ENCODE measurements around the gene NIM1K. TPM values are rescaled to one million over a fixed set of nuclear protein-coding genes. Genes with fewer than 3 reads are reported as not detected.
"Not testable (repeated sequence)": the region's sequence is repeated elsewhere in the genome, so short reads cannot be mapped to it uniquely, and the experiment has no call there.

NIM1K gene
- total and polyA plus RNA-seq, 4 experiments from 2014 or later: 0.24 to 0.40 (median 0.27) TPM

GRCh38 chr5:43152946-43153345 is 39.1 kb upstream of the NIM1K start:
- no peaks in the 10 kb centered on the region for H3K27me3 ChIP-seq (ENCODE audit: insufficient read depth, low read length)
- DNase-seq: no peak
- no peaks in the 10 kb centered on the region for H3K4me1 ChIP-seq (ENCODE audit: insufficient read depth, low read length)
- H3K9me3 ChIP-seq (ENCODE audit: control insufficient read depth in 1 of 2, low read length in 2 of 2): no peaks in the 10 kb centered on the region
- intact Hi-C loops (cut with micrococcal nuclease): no loop called here
- no peak overlapping the region for H3K4me3 Mint-ChIP-seq
- H3K27ac Mint-ChIP-seq: peak overlapping the region in 1 of 7 donors; percentile 36
- H3K4me3 ChIP-seq (ENCODE audit: low read length in 2 of 2): no peak overlapping the region
- CTCF ChIA-PET (ENCODE audit: partially characterized antibody): interaction anchor here (1.0 kb wide), 1 partner anchor 17 kb away, joined by 3 read pairs; no protein-coding TSS in a partner anchor
- no peaks in the 10 kb centered on the region for H3K27me3 Mint-ChIP-seq
- POLR2A ChIA-PET (ENCODE audit: partially characterized antibody): no interaction called here
- H3K4me1 Mint-ChIP-seq: peaks cover 10 to 44% (median 13%) of the 10 kb centered on the region in 4 donors
- H3K36me3 Mint-ChIP-seq: peaks cover 26 to 41% of the 10 kb centered on the region in 2 donors
- H3K9me3 Mint-ChIP-seq: peaks cover 0 to 1% (median 0%) of the 10 kb centered on the region in 8 donors
- no peak overlapping the region for H3K27ac ChIP-seq (ENCODE audit: low read depth, low read length)
- H3K36me3 ChIP-seq (ENCODE audit: insufficient read depth, low read length): peaks cover 8% of the 10 kb centered on the region

GRCh38 chr5:43154469-43154868 is 37.6 kb upstream of the NIM1K start:
- peaks cover 8% of the 10 kb centered on the region for H3K36me3 ChIP-seq (ENCODE audit: insufficient read depth, low read length)
- H3K4me3 Mint-ChIP-seq: no peak overlapping the region

DNA sequence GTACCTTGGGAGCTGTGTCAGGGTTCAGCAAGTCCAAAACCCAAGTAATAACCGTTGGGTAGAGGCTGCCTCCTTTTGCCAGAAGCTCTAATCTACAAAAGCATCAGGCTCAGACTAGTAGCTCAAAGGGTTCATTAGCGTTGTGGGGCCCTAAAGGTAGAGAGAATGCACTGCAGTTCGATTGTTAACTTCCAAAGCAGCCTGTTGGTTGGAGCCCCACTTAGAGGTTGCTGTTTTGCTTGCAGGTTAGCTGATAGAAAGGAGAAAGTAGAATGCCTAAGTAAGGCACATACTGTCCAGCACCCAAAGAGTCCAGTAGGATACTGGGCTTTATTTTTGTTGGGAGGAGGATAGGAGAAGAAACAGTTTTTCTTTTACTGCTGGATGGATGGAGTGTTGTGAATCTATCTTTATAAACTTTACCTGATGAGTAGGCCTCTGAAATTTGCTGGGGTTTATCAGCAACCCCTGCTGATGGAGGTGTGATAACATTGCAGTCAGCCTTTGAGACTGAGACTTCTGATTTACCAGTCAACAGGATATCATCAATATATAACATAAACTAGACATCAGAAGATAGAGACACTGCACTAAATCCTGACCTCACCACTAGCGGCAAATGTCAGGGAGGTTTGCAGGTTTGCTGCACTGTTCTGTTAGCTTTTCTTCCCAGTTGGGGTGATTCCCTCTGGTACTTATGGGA is 36.5 kb upstream of the NIM1K start:
- Mint-ChIP-seq H3K36me3 (peaks cover 34 to 37% of the 10 kb centered on the region in 2 donors), H3K4me3 (no peak overlapping the region), H3K27me3 (no peaks in the 10 kb centered on the region), H3K9me3 (no peaks in the 10 kb centered on the region), H3K4me1 (peaks cover 11 to 44% (median 13%) of the 10 kb centered on the region in 4 donors), H3K27ac (peak overlapping the region in 2 of 7 donors; percentile 12 to 66)
- H3K27me3 ChIP-seq (ENCODE audit: insufficient read depth, low read length): no peaks in the 10 kb centered on the region
- ChIA-PET POLR2A (ENCODE audit: partially characterized antibody) (interaction anchor here (1.0 kb wide), 1 partner anchor 35 kb away, joined by 4 read pairs; the partner anchor contains the start of gene ZNF131), CTCF (ENCODE audit: partially characterized antibody) (interaction anchor here (1.7 kb wide), 1 partner anchor 246 kb away, joined by 4 read pairs; no protein-coding TSS in a partner anchor)
- H3K9me3 ChIP-seq (ENCODE audit: control insufficient read depth in 1 of 2, low read length in 2 of 2): no peaks in the 10 kb centered on the region
- intact Hi-C loops (cut with micrococcal nuclease): no loop called here
- no peak overlapping the region for H3K27ac ChIP-seq (ENCODE audit: low read depth, low read length)
- DNase-seq: no peak
- peaks cover 3% of the 10 kb centered on the region for H3K4me1 ChIP-seq (ENCODE audit: insufficient read depth, low read length)
- H3K36me3 ChIP-seq (ENCODE audit: insufficient read depth, low read length): peaks cover 6% of the 10 kb centered on the region
- H3K4me3 ChIP-seq (ENCODE audit: low read length in 2 of 2): no peak overlapping the region

More at GRCh38 chr5:43154469-43154868, 37.6 kb upstream of the NIM1K start:
- ChIA-PET POLR2A (ENCODE audit: partially characterized antibody) (interaction anchor here (1.0 kb wide), 1 partner anchor 34 kb away, joined by 4 read pairs; the partner anchor contains the start of gene ZNF131), CTCF (ENCODE audit: partially characterized antibody) (interaction anchor here (1.1 to 1.7 kb wide), 2 partner anchors 10 to 245 kb away, joined by 3 to 4 read pairs; no protein-coding TSS in a partner anchor)
- H3K4me3 ChIP-seq (ENCODE audit: low read length in 2 of 2): no peak overlapping the region
- Mint-ChIP-seq H3K27ac (no peak overlapping the region), H3K27me3 (no peaks in the 10 kb centered on the region), H3K9me3 (peaks cover 0 to 1% (median 0%) of the 10 kb centered on the region in 8 donors), H3K4me1 (peaks cover 10 to 44% (median 13%) of the 10 kb centered on the region in 4 donors), H3K36me3 (peaks cover 30 to 38% of the 10 kb centered on the region in 2 donors)
- no peaks in the 10 kb centered on the region for H3K9me3 ChIP-seq (ENCODE audit: control insufficient read depth in 1 of 2, low read length in 2 of 2)
- H3K4me1 ChIP-seq (ENCODE audit: insufficient read depth, low read length): no peaks in the 10 kb centered on the region
- intact Hi-C loops (cut with micrococcal nuclease): no loop called here
- DNase-seq: no peak
- H3K27me3 ChIP-seq (ENCODE audit: insufficient read depth, low read length): no peaks in the 10 kb centered on the region
- no peak overlapping the region for H3K27ac ChIP-seq (ENCODE audit: low read depth, low read length)

GRCh38 chr5:43156388-43156787 is 35.6 kb upstream of the NIM1K start:
- Mint-ChIP-seq H3K27ac (peak overlapping the region in 1 of 7 donors; percentile 68), H3K4me1 (peaks cover 14 to 51% (median 18%) of the 10 kb centered on the region in 4 donors), H3K36me3 (peaks cover 36 to 42% of the 10 kb centered on the region in 2 donors), H3K9me3 (no peaks in the 10 kb centered on the region), H3K4me3 (no peak overlapping the region), H3K27me3 (no peaks in the 10 kb centered on the region)
- Histone ChIP-seq H3K4me1 (ENCODE audit: insufficient read depth, low read length) (peaks cover 11% of the 10 kb centered on the region), H3K36me3 (ENCODE audit: insufficient read depth, low read length) (peaks cover 4% of the 10 kb centered on the region), H3K4me3 (ENCODE audit: low read length in 2 of 2) (no peak overlapping the region), H3K27me3 (ENCODE audit: insufficient read depth, low read length) (no peaks in the 10 kb centered on the region), H3K27ac (ENCODE audit: low read depth, low read length) (no peak overlapping the region), H3K9me3 (ENCODE audit: control insufficient read depth in 1 of 2, low read length in 2 of 2) (no peaks in the 10 kb centered on the region)
- no peak for DNase-seq
- intact Hi-C loops (cut with micrococcal nuclease): no loop called here
- CTCF ChIA-PET (ENCODE audit: partially characterized antibody): no interaction called here
- POLR2A ChIA-PET (ENCODE audit: partially characterized antibody): no interaction called here

DNA sequence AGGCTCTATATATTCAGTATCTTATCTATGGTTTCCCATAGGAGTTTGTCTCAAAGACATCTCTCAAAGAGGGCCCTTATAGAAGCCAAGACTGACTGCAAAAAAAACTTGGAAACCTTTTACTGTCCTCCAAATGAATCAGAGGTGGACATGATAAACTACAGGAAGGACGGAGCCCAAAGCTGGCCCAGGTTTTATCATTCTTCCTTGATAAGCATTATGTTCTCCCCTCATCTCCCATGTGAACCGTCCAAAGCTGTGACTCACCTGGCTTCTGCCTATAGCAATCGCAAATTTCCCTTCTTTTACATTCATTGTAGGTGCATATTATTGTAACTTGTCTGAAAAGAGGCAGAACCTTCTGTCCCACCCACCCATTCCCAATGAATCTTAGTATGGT is 35.0 kb upstream of the NIM1K start:
- Mint-ChIP-seq H3K27ac (peak overlapping the region in 1 of 7 donors; percentile 27), H3K36me3 (peaks cover 40 to 45% of the 10 kb centered on the region in 2 donors), H3K4me3 (no peak overlapping the region), H3K4me1 (peaks cover 17 to 51% (median 21%) of the 10 kb centered on the region in 4 donors), H3K27me3 (no peaks in the 10 kb centered on the region), H3K9me3 (no peaks in the 10 kb centered on the region)
- Histone ChIP-seq H3K27me3 (ENCODE audit: insufficient read depth, low read length) (no peaks in the 10 kb centered on the region), H3K9me3 (ENCODE audit: control insufficient read depth in 1 of 2, low read length in 2 of 2) (no peaks in the 10 kb centered on the region), H3K4me3 (ENCODE audit: low read length in 2 of 2) (no peak overlapping the region), H3K4me1 (ENCODE audit: insufficient read depth, low read length) (peaks cover 11% of the 10 kb centered on the region), H3K27ac (ENCODE audit: low read depth, low read length) (no peak overlapping the region), H3K36me3 (ENCODE audit: insufficient read depth, low read length) (peaks cover 7% of the 10 kb centered on the region)
- intact Hi-C loops (cut with micrococcal nuclease): no loop called here
- ChIA-PET CTCF (ENCODE audit: partially characterized antibody) (no interaction called here), POLR2A (ENCODE audit: partially characterized antibody) (no interaction called here)
- DNase-seq: no peak

DNA sequence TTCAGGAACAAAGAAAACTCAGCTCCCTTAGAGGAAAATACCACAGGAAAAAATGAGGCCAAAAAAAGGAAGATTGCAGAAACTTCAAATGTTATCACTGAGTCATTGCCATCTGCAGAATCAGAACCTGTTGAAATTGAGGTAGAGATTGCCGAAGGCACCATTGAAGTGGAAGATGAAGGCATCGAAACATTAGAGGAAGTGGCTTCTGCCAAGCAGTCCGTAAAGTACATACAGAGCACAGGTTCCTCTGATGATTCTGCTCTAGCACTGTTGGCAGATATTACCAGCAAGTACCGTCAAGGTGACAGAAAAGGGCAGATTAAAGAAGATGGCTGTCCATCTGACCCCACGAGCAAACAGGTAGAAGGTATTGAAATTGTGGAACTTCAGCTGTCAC is 30.8 kb upstream of the NIM1K start:
- Histone ChIP-seq H3K4me3 (ENCODE audit: low read length in 2 of 2) (no peak overlapping the region), H3K4me1 (ENCODE audit: insufficient read depth, low read length) (peaks cover 11% of the 10 kb centered on the region), H3K9me3 (ENCODE audit: control insufficient read depth in 1 of 2, low read length in 2 of 2) (no peaks in the 10 kb centered on the region), H3K27ac (ENCODE audit: low read depth, low read length) (no peak overlapping the region), H3K36me3 (ENCODE audit: insufficient read depth, low read length) (peaks cover 11% of the 10 kb centered on the region), H3K27me3 (ENCODE audit: insufficient read depth, low read length) (no peaks in the 10 kb centered on the region)
- H3K36me3 Mint-ChIP-seq: peaks cover 54 to 61% of the 10 kb centered on the region in 2 donors
- H3K4me3 Mint-ChIP-seq: peak overlapping the region in 1 of 8 donors; percentile 43
- DNase-seq: peak in 1 of 5 donors; percentile 4
- ChIA-PET CTCF (ENCODE audit: partially characterized antibody) (interaction anchor here (1.9 kb wide), 1 partner anchor 11 kb away, joined by 5 read pairs; no protein-coding TSS in a partner anchor), POLR2A (ENCODE audit: partially characterized antibody) (no interaction called here)
- intact Hi-C loops (cut with micrococcal nuclease): no loop called here
- H3K27ac Mint-ChIP-seq: peak overlapping the region in 4 of 7 donors; percentile 61 to 82 (median 78)
- H3K27me3 Mint-ChIP-seq: no peaks in the 10 kb centered on the region
- H3K9me3 Mint-ChIP-seq: no peaks in the 10 kb centered on the region
- peaks cover 8 to 28% (median 19%) of the 10 kb centered on the region in 4 donors for H3K4me1 Mint-ChIP-seq

GRCh38 chr5:43164801-43165200 is 27.2 kb upstream of the NIM1K start:
- H3K4me1 ChIP-seq (ENCODE audit: insufficient read depth, low read length): peaks cover 11% of the 10 kb centered on the region
- H3K4me3 ChIP-seq (ENCODE audit: low read length in 2 of 2); H3K27ac ChIP-seq (ENCODE audit: low read depth, low read length); CTCF ChIA-PET (ENCODE audit: partially characterized antibody); H3K27me3 ChIP-seq (ENCODE audit: insufficient read depth, low read length); H3K9me3 Mint-ChIP-seq; intact Hi-C loops (cut with micrococcal nuclease); H3K4me3 Mint-ChIP-seq; H3K27me3 Mint-ChIP-seq; H3K9me3 ChIP-seq (ENCODE audit: control insufficient read depth in 1 of 2, low read length in 2 of 2); POLR2A ChIA-PET (ENCODE audit: partially characterized antibody); DNase-seq: not testable (repeated sequence)
- Mint-ChIP-seq H3K27ac (peak overlapping the region in 2 of 7 donors; percentile 17 to 25), H3K4me1 (peaks cover 8 to 20% (median 18%) of the 10 kb centered on the region in 4 donors), H3K36me3 (peaks cover 48 to 68% of the 10 kb centered on the region in 2 donors)
- peaks cover 21% of the 10 kb centered on the region for H3K36me3 ChIP-seq (ENCODE audit: insufficient read depth, low read length)

Data from CD4-positive, alpha-beta memory T cell (primary cell).